H1 (cell line): Measurements from ENCODE around the gene MINPP1.

Experiments
- CHD1 ChIP-seq: IDR thresholded peaks from 2 replicates; pipeline ENCODE4 v1.6.1; 2012; ENCODE audit warnings: low read depth, low read length, improper control_type of control experiment
- EZH2 ChIP-seq: fragments of 200-600 bp; sonication (generic); IDR thresholded peaks from 2 replicates; pipeline ENCODE4 v1.7.1; 2012; ENCODE audit warnings: low read depth, mild to moderate bottlenecking, moderate library complexity, low read length, inconsistent platforms; ENCODE audit not compliant: severe bottlenecking
- FOSL1 ChIP-seq: IDR thresholded peaks from 2 replicates; pipeline ENCODE4 v1.6.1; 2011; ENCODE audit warnings: mild to moderate bottlenecking, low read depth, low read length, moderate library complexity; ENCODE audit not compliant: insufficient read depth
- HDAC2 ChIP-seq, 2 experiments: fragments of 300-600 bp in 1 of 2; sonication (generic) in 1 of 2; IDR thresholded peaks; 2 replicates each; pipeline ENCODE4 v1.6.1; 2011 to 2012; ENCODE audit warnings: low read depth in 2 of 2, low read length in 2 of 2, mild to moderate bottlenecking in 2 of 2, moderate library complexity in 2 of 2, borderline replicate concordance in 1 of 2, inconsistent platforms in 1 of 2
- JUN ChIP-seq: IDR thresholded peaks from 2 replicates; pipeline ENCODE4 v1.6.1; 2011; ENCODE audit warnings: low read depth, mild to moderate bottlenecking, improper control_type of control experiment, low read length
- POLR2AphosphoS5 ChIP-seq: IDR thresholded peaks from 2 replicates; pipeline ENCODE4 v1.6.1; 2011; ENCODE audit warnings: low read depth, low read length
- SUZ12 ChIP-seq: fragments of 200-600 bp; sonication (generic); IDR thresholded peaks from 2 replicates; pipeline ENCODE4 v1.6.1; 2012; ENCODE audit warnings: mild to moderate bottlenecking, inconsistent platforms, low read length, moderate library complexity, mixed read lengths
- TF ChIP-seq, protein P1 (sequence below): IDR thresholded peaks from 2 replicates; pipeline ENCODE4 v1.6.1; 2011; ENCODE audit warnings: low read depth, mild to moderate bottlenecking, low read length; ENCODE audit not compliant: insufficient read depth
- TF ChIP-seq, protein P2 (sequence below), 3 experiments: IDR thresholded peaks; 1 replicate in 2 of 3; 2 replicates in 1 of 3; pipeline versions ENCODE4 v1.5.1 to v1.6.1; 2011; ENCODE audit warnings: low read length in 3 of 3, mild to moderate bottlenecking in 3 of 3, inconsistent platforms in 2 of 3, low read depth in 1 of 3, moderate library complexity in 1 of 3; ENCODE audit not compliant: insufficient read depth in 1 of 3; ENCODE audit errors: control extremely low read depth in 1 of 3

DNA sequence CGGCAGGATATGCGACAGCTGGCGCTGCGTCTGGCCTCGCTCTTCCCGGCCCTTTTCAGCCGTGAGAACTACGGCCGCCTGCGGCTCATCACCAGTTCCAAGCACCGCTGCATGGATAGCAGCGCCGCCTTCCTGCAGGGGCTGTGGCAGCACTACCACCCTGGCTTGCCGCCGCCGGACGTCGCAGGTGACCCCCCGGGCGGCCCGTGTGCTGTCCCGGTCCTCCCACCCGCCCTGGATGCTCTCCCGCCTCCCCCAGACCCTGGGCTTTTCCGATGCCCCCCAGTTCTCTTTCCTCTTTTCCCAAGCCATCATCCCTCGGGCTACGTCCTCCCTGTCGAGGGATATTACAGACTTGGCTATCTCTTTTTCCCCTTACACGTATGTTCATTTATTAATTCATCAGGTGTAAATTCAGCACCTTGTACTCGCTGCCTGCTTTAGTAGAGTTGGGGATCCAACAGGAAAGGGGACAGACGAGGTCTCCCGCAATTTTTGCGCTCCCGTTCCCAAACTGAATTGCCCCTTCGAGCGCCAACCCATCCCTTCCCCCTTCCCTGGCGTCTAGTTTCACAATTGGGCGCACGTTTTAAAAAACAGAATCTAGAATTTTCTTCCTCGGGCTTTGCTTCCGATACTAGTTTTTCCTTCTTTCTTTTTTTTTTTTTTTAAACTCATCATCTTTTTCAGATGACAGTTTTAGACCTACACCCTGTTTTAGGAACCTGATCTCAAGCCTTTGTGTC, 846 bp downstream of the MINPP1 start:
- TF ChIP-seq FOSL1 (no peak), EZH2 (no peak), HDAC2 (IDR thresholded peaks at IDR 0.05; ENCODE audit: borderline replicate concordance in 1 of 2, low read depth in 2 of 2, low read length in 2 of 2) (no peak), SUZ12 (no peak), JUN (no peak), CHD1 (no peak), POLR2AphosphoS5 (no peak)
- TF ChIP-seq, protein P1, sequence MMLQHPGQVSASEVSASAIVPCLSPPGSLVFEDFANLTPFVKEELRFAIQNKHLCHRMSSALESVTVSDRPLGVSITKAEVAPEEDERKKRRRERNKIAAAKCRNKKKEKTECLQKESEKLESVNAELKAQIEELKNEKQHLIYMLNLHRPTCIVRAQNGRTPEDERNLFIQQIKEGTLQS: no peak
- TF ChIP-seq, protein P2, sequence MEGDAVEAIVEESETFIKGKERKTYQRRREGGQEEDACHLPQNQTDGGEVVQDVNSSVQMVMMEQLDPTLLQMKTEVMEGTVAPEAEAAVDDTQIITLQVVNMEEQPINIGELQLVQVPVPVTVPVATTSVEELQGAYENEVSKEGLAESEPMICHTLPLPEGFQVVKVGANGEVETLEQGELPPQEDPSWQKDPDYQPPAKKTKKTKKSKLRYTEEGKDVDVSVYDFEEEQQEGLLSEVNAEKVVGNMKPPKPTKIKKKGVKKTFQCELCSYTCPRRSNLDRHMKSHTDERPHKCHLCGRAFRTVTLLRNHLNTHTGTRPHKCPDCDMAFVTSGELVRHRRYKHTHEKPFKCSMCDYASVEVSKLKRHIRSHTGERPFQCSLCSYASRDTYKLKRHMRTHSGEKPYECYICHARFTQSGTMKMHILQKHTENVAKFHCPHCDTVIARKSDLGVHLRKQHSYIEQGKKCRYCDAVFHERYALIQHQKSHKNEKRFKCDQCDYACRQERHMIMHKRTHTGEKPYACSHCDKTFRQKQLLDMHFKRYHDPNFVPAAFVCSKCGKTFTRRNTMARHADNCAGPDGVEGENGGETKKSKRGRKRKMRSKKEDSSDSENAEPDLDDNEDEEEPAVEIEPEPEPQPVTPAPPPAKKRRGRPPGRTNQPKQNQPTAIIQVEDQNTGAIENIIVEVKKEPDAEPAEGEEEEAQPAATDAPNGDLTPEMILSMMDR (IDR thresholded peaks at IDR 0.05; ENCODE audit: control extremely low read depth in 1 of 3, insufficient read depth in 1 of 3, low read depth in 1 of 3, low read length in 3 of 3): peak; percentile 61 to 77 (median 71)
